Astrocyte of the cerebellum (primary cell): ENCODE measurements around the gene GUCA2A.

Experiments
- DNase-seq: peaks from one replicate; pipeline ENCODE4 v3.0.0-alpha.2; 2011; ENCODE audit warnings: low read depth
- H3K4me3 ChIP-seq: 2 replicates; pipeline ENCODE4 v1.5.1; 2011; ENCODE audit warnings: mild to moderate bottlenecking, low read depth, low read length, moderate library complexity
- CTCF ChIP-seq: IDR thresholded peaks from 2 replicates; pipeline ENCODE4 v1.5.1; 2012; ENCODE audit warnings: low read length, low read depth, moderate library complexity, mild to moderate bottlenecking; ENCODE audit errors: missing control alignments
- in situ Hi-C: cut with HindIII; loops from 2 replicates; pipeline ENCODE4 v1.10.0; 2017; ENCODE audit warnings: low sequenced_read_pairs

GUCA2A gene

DNA sequence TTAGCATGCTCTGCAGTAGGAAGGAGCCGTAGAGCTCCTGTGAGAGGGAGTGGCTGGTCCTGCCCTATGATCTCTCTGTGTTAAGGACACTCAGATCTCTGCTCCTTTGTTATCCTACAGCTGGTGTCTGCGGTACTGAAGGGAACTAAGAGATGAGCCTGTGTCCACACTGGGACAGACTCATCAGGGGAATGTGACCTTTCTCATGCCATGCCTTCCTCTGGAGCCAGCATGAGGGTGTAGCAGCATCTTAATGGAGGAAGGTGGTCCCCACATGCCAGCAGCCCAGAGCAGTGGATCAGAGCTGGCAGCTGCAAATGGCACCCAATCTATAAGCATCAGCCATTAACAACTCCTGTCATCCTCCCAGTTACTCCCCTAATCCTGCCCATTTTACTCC is 36.0 kb downstream of the GUCA2A start:
- TF ChIP-seq CTCF = no peak
- H3K4me3 ChIP-seq = no peak overlapping the region
- in situ Hi-C loops = no loop called here
- no peak for DNase-seq

DNA sequence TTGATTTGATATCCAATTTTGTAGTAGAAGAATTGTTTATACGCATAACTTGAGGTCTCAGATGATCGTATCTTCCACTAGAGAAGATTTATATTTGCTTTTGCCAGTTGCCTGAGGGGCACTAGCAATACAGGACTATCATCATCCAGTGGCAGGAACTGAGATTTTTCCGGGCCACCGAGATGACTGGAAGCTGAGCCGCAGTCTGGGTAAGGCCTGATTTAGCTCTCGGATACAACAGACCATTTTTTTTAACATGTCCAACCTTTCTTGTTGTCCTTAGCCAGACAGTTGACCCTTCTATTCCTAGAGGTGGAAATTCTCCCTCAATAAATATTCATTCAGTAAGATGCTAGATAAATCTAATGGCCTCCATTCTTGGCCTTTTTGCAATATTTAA is 36.8 kb downstream of the GUCA2A start:
- H3K4me3 ChIP-seq = no peak overlapping the region
- no peak for DNase-seq
- TF ChIP-seq CTCF = no peak
- in situ Hi-C loops = no loop called here

DNA sequence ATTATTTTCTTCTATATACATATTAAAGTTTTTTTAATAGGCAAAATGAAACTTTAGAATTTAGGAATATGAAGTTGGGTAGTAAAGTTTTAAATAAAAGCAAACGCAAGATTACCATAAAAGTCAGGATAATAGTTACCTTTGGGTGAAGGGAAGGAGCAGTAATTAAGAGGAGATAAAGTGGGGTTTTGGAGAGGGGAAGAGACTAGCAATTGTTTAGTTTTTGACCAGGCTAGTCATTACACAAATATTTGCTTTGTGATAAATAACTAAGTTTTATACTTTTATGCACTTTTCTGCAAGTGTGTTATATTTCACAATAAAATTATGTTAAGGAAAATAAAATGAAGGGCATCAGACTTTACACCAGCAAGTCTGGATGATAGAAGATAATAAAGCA is 39.0 kb downstream of the GUCA2A start:
- DNase-seq = no peak
- no peak overlapping the region for H3K4me3 ChIP-seq
- no peak for TF ChIP-seq CTCF
- in situ Hi-C loops = no loop called here

- no peak for DNase-seq
- no peak for TF ChIP-seq CTCF
- in situ Hi-C loops = no loop called here
- no peak overlapping the region for H3K4me3 ChIP-seq
These were observed 42.1 kb downstream of the GUCA2A start for GRCh38 chr1:42122408-42122807.

DNA sequence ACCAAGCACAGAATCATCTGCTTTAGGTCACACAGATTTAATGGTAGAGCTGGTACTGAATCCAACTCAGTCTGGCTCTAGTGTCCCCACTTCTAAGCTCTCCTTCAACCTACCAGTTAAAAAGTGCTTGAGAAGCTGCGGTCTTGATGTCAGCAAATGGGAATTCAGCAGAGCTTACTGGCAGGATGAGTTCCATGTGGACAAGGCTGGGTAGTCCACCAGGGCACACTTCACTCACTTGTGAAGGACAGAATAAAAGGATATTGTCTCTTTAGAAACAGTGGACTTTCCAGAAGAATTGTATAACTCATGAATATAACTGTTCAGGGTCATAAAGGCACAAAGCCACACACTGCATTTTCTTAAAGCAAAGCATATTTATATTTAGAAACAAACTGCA is 46.4 kb downstream of the GUCA2A start:
- no peak overlapping the region for H3K4me3 ChIP-seq
- DNase-seq = no peak
- in situ Hi-C loops = no loop called here
- TF ChIP-seq CTCF = no peak

DNA sequence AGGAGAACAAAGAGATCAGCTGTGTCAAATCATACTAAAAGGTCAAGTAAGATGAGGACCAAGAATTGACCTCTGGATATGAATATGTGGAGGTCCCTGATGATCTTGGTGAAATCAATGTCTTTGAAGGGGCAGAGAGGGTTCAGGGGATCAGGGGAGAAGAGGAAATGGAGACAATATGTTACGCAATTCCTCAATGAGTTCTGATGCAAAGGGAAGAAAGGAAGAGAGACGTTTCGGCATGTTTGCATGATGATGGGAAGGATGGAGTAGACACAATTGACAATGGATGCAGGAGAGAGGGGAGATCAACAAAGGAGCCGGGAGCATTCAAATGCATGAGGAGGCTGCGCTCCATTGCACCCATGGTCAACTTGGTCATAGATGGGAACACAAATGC is 47.3 kb downstream of the GUCA2A start:
- TF ChIP-seq CTCF = no peak
- no peak for DNase-seq
- in situ Hi-C loops = no loop called here
- H3K4me3 ChIP-seq = no peak overlapping the region

DNA sequence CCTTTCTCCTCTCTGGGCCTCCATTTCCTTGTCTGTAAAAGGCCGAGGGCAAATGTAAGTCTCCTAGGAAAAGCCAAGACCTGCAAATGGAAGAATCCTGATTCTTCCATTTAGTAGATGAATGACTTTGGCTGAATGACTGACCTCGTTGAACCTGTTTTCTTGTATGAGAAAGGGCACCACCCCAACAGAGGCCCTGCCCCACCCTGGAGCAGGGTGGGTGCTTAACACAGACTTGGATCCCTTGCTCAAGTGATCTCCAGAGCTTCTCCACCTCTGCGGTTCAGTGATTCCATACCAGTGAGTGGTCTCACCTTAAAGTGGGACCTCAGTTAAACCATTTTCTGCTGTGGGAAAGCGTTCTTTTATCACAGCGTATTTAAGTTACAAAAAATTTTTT is 50.3 kb downstream of the GUCA2A start:
- in situ Hi-C loops = no loop called here
- no peak overlapping the region for H3K4me3 ChIP-seq
- DNase-seq = no peak
- TF ChIP-seq CTCF = no peak
